Astrocyte of the cerebellum (primary cell): ENCODE measurements around the gene SLC9A9.
"Not testable (repeated sequence)": the region's sequence is repeated elsewhere in the genome, so short reads cannot be mapped to it uniquely, and the experiment has no call there.

Source experiments
- DNase-seq: peaks from one replicate; pipeline ENCODE4 v3.0.0-alpha.2; 2011; ENCODE audit warnings: low read depth
- H3K4me3 ChIP-seq: 2 replicates; pipeline ENCODE4 v1.5.1; 2011; ENCODE audit warnings: mild to moderate bottlenecking, low read depth, low read length, moderate library complexity
- in situ Hi-C: cut with HindIII; loops from 2 replicates; pipeline ENCODE4 v1.10.0; 2017; ENCODE audit warnings: low sequenced_read_pairs
- TF ChIP-seq, protein P1 (sequence below): IDR thresholded peaks from 2 replicates; pipeline ENCODE4 v1.5.1; 2012; ENCODE audit warnings: low read length, low read depth, moderate library complexity, mild to moderate bottlenecking; ENCODE audit errors: missing control alignments

Gene SLC9A9

DNA sequence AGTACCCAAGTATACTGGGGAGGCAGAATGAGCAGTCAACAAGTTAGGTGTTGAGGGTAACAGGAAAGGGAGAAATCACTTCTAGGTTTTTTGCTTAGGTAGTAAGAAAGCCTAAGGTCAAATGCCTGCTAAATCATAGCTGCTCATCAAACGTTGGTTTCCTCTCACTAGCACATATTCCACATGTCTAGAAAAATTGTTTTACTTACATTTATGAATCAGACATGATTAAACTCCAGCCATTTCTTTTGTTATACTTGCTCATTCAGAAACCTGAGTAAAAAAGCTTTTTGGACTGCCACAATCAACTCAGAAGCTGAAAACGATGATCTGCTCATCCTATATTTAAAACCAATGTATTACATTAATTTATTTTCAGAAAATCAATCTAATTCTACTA is 40.2 kb downstream of the SLC9A9 start:
- no peak overlapping the region for H3K4me3 ChIP-seq
- in situ Hi-C loops = no loop called here
- no peak for DNase-seq
- TF ChIP-seq, protein P1, sequence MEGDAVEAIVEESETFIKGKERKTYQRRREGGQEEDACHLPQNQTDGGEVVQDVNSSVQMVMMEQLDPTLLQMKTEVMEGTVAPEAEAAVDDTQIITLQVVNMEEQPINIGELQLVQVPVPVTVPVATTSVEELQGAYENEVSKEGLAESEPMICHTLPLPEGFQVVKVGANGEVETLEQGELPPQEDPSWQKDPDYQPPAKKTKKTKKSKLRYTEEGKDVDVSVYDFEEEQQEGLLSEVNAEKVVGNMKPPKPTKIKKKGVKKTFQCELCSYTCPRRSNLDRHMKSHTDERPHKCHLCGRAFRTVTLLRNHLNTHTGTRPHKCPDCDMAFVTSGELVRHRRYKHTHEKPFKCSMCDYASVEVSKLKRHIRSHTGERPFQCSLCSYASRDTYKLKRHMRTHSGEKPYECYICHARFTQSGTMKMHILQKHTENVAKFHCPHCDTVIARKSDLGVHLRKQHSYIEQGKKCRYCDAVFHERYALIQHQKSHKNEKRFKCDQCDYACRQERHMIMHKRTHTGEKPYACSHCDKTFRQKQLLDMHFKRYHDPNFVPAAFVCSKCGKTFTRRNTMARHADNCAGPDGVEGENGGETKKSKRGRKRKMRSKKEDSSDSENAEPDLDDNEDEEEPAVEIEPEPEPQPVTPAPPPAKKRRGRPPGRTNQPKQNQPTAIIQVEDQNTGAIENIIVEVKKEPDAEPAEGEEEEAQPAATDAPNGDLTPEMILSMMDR = no peak

DNA sequence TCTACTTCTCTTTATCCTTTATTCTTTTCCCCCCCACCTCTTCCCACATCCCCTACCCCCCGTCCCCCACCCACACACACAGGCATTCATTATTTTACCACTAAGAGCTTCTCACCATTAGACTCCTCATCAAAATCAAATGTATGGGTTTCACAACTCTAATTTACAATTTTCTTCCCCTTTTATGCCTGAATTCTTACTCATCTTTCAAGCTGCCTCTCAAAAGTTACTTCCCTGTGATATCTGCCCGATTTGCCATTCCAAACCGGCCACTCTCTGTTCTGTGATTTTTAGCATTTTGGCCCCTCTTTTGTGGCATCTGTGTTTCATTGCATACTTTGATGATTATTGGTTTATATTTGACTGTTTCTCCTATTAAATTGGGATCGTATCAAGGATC is 42.2 kb downstream of the SLC9A9 start:
- in situ Hi-C loops = no loop called here
- DNase-seq = no peak
- no peak overlapping the region for H3K4me3 ChIP-seq
- TF ChIP-seq, protein P1 = no peak

DNA sequence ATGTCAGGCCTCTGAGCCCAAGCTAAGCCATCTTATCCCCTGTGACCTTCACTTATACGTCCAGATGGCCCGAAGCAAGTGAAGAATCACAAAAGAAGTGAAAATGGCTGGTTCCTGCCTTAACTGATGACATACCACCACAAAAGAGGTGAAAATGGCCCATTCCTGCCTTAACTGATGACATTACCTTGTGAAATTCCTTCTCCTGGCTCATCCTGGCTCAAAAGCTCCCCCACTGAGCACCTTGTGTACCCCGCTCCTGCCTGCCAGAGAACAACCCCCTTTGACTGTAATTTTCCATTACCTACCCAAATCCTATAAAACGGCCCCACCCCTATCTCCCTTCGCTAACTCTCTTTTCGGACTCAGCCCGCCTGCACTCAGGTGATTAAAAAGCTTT is 42.8 kb downstream of the SLC9A9 start:
- H3K4me3 ChIP-seq, DNase-seq, in situ Hi-C loops: not testable (repeated sequence)

DNA sequence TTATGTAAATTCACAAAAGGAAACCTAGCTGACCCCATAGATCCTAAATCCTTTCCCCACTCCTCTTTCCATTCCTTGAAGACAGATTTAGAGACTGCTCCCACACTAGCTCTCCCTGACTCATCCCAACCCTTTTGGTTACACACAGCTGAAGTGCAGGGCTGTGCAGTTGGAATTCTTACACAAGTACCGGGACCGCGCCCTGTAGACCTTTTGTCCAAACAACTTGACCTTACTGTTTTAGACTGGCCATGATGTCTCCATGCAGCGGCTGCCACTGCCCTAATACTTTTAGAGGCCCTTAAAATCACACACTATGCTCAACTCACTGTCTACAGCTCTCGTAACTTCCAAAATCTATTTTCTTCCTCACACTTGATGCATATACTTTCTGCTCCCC is 47.2 kb downstream of the SLC9A9 start:
- DNase-seq, H3K4me3 ChIP-seq, in situ Hi-C loops: not testable (repeated sequence)

DNA sequence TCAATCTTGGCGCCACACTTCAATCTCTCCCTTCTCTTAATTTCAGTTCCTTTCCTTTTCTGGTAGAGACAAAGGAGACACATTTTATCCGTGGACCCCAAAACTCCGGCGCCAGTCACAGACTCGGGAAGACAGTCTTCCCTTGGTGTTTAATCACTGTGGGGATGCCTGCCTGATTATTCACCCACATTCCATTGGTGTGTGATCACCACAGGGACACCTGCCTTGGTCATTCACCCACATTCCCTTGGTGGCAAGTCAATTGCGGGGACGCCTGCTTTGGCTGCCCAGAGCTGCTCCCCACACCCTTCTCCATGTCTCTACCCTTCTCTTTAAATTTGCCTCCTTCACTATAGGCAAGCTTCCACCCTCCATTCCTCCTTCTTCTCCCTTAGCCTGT is 50.1 kb downstream of the SLC9A9 start:
- H3K4me3 ChIP-seq, DNase-seq, in situ Hi-C loops: not testable (repeated sequence)

DNA sequence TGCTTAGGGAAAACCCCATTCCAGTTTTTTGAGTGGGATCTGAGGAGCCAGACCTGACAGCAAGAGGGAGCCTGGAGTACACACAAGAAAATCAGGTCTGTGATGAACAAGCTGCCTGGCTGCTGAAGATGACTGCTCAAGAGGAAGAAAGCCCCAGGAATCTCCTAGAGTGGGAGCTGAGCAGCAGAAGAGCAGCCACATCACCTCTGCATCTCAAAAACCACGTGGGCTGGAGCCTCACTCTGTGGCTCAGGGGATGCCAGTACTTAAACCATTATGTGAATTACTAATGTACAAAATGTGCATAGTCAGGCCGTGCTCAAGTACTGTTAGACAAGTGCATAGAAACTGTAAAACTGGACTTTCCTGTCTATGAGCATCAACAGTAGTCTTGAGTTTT is 52.4 kb downstream of the SLC9A9 start:
- no peak overlapping the region for H3K4me3 ChIP-seq
- in situ Hi-C loops = no loop called here
- TF ChIP-seq, protein P1 = no peak
- no peak for DNase-seq

DNA sequence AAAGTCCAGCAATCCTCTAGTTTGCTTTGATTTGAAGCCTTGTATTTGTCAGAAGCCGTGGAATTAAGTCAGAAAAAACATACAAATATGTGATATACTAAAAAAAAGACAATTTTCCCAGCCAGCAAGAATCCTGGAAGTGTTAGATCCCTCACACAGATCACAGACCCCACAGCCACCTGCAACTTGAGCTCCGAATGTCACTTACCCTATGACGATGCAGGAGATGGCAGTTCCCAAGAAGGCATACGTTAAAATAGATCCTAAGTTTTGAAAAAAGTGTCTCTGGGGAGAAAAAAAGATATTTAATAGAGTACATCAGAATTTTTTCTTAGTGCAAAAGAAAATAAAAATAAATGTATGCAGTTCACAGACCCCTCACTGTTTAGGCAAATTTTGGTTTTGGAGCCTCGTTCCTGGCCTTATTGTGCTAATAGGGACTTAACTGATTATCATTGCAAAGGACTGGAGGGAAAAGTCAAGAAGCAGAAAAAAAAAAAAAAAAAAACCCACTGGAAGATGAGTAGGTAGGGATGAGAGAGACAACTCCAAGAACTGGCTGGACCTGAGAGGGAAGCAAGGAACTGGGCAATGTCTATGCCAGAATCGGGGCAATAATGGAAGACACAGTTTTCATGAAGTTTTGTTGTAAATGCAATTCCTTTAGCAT is 53.3 kb downstream of the SLC9A9 start:
- no peak overlapping the region for H3K4me3 ChIP-seq
- TF ChIP-seq, protein P1 = no peak
- in situ Hi-C loops = no loop called here
- no peak for DNase-seq

DNA sequence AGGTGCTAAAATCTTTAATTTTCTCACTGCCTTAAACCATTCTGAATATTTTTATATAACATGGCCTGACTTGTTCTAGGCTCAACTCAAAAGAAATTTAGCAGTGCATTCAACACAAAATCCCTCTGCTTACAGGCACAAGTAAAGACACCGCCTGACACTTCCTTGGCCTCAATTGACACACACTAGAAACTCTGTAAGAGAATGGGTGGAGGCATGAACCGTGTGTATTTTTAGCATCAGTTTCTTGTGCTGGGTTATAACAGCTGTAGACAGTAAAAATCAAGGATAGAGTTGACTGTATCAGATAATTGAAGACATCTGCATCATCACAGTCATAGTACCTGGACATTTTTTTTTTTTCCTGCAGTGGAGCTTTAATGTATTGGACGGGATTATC is 54.3 kb downstream of the SLC9A9 start:
- TF ChIP-seq, protein P1 = no peak
- no peak overlapping the region for H3K4me3 ChIP-seq
- in situ Hi-C loops = no loop called here
- no peak for DNase-seq
